ENCODE measurements around the gene KSR2. TPM values are rescaled to one million over a fixed set of nuclear protein-coding genes. Genes with fewer than 3 reads are reported as not detected.

Gene KSR2
- total and polyA plus RNA-seq, 10 of the 15 experiments (the other 5 are each of a cell fraction or from before 2014, with no cell fraction given), result under 0.01 to 1.5 (median 0.01) TPM; not detected in 3

- WGBS (ENCODE audit: insufficient coverage, insufficient replicate concordance, low lambda C conversion rate, missing lambda C conversion rate), result 46% methylated on average over 3 of the region's 3 CpGs
- CTCF ChIA-PET, result interaction anchor here (1.1 to 8.1 kb wide), 9 partner anchors 13 to 500 kb away, joined by 3 to 111 read pairs (median 18); partner anchors contain the start of gene SUDS3
- no peak for TF ChIP-seq ZZZ3 (IDR thresholded peaks at IDR 0.05; ENCODE audit: control insufficient read depth, insufficient read length, low read depth)
- no peak for TF ChIP-seq SUZ12 (IDR thresholded peaks at IDR 0.05; ENCODE audit: unreplicated experiment)
- TF ChIP-seq USF1 (IDR thresholded peaks at IDR 0.05; ENCODE audit: borderline replicate concordance, extremely low read length, insufficient read depth, low read depth, low read length), result no peak
- TF ChIP-seq ZBED1 (IDR thresholded peaks at IDR 0.05; ENCODE audit: borderline replicate concordance), result no peak
- TF ChIP-seq KAT2A (conservative IDR thresholded peaks at IDR 0.05; ENCODE audit: control insufficient read depth, low read depth, low read length), result no peak
- no peak for TF ChIP-seq POLR2AphosphoS5 (IDR thresholded peaks at IDR 0.05; ENCODE audit: low read length)
- TF ChIP-seq ZNF24 (IDR thresholded peaks at IDR 0.05), result no peak
- no peak for TF ChIP-seq JUNB (IDR thresholded peaks at IDR 0.05)
- TF ChIP-seq MEF2B (IDR thresholded peaks at IDR 0.05; ENCODE audit: partially characterized antibody, poor library complexity, severe bottlenecking), result no peak
- TF ChIP-seq EP300 (IDR thresholded peaks at IDR 0.05; ENCODE audit: borderline replicate concordance in 1 of 2, control insufficient read depth in 1 of 2, low read depth in 2 of 2, low read length in 2 of 2), result no peak
- TF ChIP-seq USF2 (IDR thresholded peaks at IDR 0.05; ENCODE audit: borderline replicate concordance, low read depth, low read length), result no peak
- no peak for TF ChIP-seq RAD51 (IDR thresholded peaks at IDR 0.05)
- no peak for TF ChIP-seq POU2F2 (IDR thresholded peaks at IDR 0.05; ENCODE audit: borderline replicate concordance, low read depth, low read length)
- H3K4me2 ChIP-seq (ENCODE audit: control insufficient read depth, insufficient read depth), result no peak overlapping the region
- intact Hi-C loops (cut with micrococcal nuclease; ENCODE audit: unreplicated experiment), result loop anchor here (5.0 to 10.0 kb wide), 2 partner anchors 141 to 258 kb away; partner anchors contain the start of genes PEBP1 and RFC5
- H3K27me3 ChIP-seq (replicated peaks in 1 of 2; ENCODE audit: control insufficient read depth in 2 of 2, insufficient read depth in 2 of 2, low read length in 1 of 2), result no peaks in the 10 kb centered on the region
- no peak overlapping the region for H3K4me3 ChIP-seq
- H3K36me3 ChIP-seq (ENCODE audit: control insufficient read depth in 2 of 2, insufficient read depth in 2 of 2, low read length in 1 of 2), result no peaks in the 10 kb centered on the region
- BruUV-seq (replicated peaks), result no TSS peak
- H3K27ac ChIP-seq (ENCODE audit: control insufficient read depth, insufficient read depth), result no peak overlapping the region
- SMC1A ChIA-PET (ENCODE audit: uncharacterized antibody, unreplicated experiment), result interaction anchor here (0.8 to 6.1 kb wide), 4 partner anchors 21 to 511 kb away, joined by 3 to 64 read pairs (median 7); no protein-coding TSS in a partner anchor
- no peak for FAIRE-seq
- no peaks in the 10 kb centered on the region for H3K4me1 ChIP-seq (ENCODE audit: control insufficient read depth, insufficient read depth, low read length)
- no peak for DNase-seq (ENCODE audit: low read depth, low spot score)
- RAD21 ChIA-PET (ENCODE audit: unreplicated experiment), result interaction anchor here (0.8 to 5.4 kb wide), 6 partner anchors 8 to 179 kb away, joined by 3 to 44 read pairs (median 6); no protein-coding TSS in a partner anchor
- no peaks in the 10 kb centered on the region for H3K9me3 ChIP-seq (replicated peaks; ENCODE audit: control insufficient read depth, insufficient read depth, low read length)
- H3K79me2 ChIP-seq (ENCODE audit: control insufficient read depth, insufficient read depth, low read length), result no peaks in the 10 kb centered on the region
- ATAC-seq, result no peak; the same call in 2 of the 3 replicates
- POLR2A ChIA-PET, result no interaction called here
- in situ Hi-C loops (cut with MboI), result loop anchor here (5.0 kb wide), 1 partner anchor 181 kb away; no protein-coding TSS in a partner anchor
- no peaks in the 10 kb centered on the region for H4K20me1 ChIP-seq (ENCODE audit: control insufficient read depth, insufficient read depth)
- no peak overlapping the region for H3K9ac ChIP-seq (ENCODE audit: control insufficient read depth, insufficient read depth, low read length)
- H2AFZ ChIP-seq (ENCODE audit: control insufficient read depth, low read depth, low read length), result peak overlapping the region; percentile 21; the same call in 1 of the 2 replicates
Observed at GRCh38 chr12:117876436-117876816, 92.4 kb downstream of the KSR2 start.

Data from GM12878 (cell line).